ENCODE measurements around the gene TAF6L.

The TAF6L gene

GRCh38 chr11:62727165-62727871 is 43.9 kb upstream of the TAF6L start, which contains the start of gene HNRNPUL2:
HNRNPUL2 (minus strand) TSS chr11:62727457; CDS start chr11:62727156, 301 bp downstream.
- no peak for TF ChIP-seq CTCF (IDR thresholded peaks at IDR 0.05)

DNA sequence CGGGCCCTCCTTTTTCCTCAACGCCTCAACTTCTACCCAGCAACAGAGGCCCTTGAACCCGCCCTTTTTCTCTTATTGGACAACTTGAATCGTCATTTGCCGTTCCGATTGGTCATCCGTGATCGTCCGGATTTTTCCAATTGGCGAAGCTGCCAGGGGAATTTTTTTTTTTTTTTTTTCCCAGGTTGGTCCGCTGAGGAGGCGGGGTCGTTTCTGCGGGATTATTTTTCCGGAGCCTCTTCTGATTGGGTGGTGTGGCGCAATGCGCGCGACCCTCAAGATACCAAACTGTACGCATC is 43.4 kb upstream of the TAF6L start:
- TF ChIP-seq CTCF (IDR thresholded peaks at IDR 0.05): no peak

- TF ChIP-seq CTCF (IDR thresholded peaks at IDR 0.05): no peak
These were observed 42.8 kb upstream of the TAF6L start, which contains the start of gene TTC9C for GRCh38 chr11:62728171-62728988. TTC9C (plus strand) TSS chr11:62728486; CDS start chr11:62728849, 363 bp downstream.

- TF ChIP-seq CTCF (IDR thresholded peaks at IDR 0.05): no peak; the same call in 1 of the 2 replicates
These were observed 38.4 kb upstream of the TAF6L start for GRCh38 chr11:62732830-62733229.

- no peak for TF ChIP-seq CTCF (IDR thresholded peaks at IDR 0.05)
These were observed 34.0 kb upstream of the TAF6L start for GRCh38 chr11:62737196-62737595.

GRCh38 chr11:62747475-62748160 is 23.6 kb upstream of the TAF6L start:
- no peak for TF ChIP-seq CTCF (IDR thresholded peaks at IDR 0.05)

DNA sequence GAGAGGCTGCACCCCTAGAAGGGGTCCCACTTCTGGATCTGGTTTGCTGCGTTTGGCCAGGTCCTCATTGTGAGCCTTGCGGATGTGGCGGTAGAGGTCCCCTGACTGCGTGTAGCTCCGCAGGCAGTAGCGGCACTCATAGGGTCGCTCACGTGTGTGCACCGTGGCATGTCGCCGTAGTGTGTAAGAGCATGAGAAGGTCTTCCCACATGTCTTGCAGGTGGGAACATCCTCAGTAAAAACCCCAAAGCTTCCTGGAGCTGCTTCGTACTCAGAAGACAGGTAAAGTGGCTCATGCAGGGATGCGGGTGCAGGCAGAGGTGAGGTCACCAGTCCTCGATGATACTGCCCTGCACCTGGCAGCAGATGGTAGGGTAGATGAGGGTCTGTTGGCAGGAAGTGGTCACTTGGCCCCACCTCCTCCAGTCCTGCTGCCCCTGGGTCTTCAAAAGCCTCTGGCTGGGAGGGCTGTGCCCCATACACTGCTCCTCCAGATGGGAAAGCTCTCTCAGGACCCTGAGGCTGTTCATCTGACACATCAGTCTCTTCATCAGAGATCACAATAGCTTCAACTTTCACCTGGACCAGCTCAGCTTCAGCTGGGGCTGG is 18.9 kb upstream of the TAF6L start:
- TF ChIP-seq CTCF (IDR thresholded peaks at IDR 0.05): no peak
